ENCODE data around the gene PRPF31. TPM values are rescaled to one million over a fixed set of nuclear protein-coding genes. Genes with fewer than 3 reads are reported as not detected.

The PRPF31 gene
- total RNA-seq, 1 experiment from 2014 or later = 109 TPM

DNA sequence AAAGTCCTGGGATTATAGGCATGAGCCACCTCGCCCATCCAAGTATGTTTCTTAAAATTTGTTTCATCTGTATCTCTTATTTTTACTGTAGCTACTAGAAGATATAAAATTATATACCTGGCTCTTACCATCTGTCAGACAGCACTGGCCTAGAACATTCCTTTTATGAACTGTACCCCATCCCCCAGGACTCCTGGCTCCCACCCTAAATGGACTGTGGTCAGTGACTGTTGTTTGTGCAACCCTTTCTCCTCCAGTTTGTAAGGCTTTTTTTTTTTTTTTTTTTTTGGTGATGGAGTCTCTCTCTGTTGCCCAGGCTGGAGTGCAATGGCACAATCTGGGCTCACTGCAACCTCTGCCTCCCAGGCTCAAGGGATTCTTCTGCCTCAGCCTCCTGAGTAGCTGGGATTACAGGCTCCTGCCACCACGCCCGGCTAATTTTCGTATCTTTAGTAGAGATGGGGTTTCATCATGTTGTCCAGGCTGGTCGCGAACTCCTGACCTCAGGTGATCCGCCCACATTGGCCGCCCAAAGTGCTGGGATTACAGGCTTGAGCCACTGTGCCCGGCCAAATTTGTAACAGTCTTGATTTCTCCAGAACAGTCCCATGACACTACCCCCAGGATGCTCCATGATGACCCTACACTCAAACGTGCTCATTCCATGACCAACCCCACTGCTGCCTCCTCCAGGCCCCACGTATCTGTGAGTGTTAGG lies 10.4 kb upstream of the PRPF31 start:
- in situ Hi-C loops (cut with HindIII; ENCODE audit: low pct_unique_long_range_greater_than_20kb, low sequenced_read_pairs) = no loop called here
- DNase-seq (ENCODE audit: low read depth) = no peak

DNA sequence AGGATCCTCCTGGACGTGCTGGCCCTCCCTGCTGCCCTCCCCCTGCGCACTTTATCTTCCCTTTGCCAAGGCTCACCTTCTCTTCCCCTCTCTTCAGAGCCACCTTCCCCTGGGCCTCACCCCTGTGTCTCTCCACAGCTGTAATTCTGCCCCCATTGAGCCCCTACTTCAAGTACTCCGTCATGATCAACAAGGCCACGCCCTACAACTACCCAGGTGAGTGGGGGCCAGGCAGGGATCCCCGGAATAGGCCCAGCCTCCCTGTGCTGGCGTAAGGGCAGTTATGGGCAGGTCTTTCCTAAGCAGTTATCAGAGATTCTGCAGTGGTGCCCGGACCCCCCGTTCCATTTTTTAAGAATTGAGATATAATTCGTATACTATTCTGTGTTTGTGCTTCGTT lies 9.8 kb upstream of the PRPF31 start:
- no peak for DNase-seq (ENCODE audit: low read depth)
- in situ Hi-C loops (cut with HindIII; ENCODE audit: low pct_unique_long_range_greater_than_20kb, low sequenced_read_pairs) = no loop called here

DNA sequence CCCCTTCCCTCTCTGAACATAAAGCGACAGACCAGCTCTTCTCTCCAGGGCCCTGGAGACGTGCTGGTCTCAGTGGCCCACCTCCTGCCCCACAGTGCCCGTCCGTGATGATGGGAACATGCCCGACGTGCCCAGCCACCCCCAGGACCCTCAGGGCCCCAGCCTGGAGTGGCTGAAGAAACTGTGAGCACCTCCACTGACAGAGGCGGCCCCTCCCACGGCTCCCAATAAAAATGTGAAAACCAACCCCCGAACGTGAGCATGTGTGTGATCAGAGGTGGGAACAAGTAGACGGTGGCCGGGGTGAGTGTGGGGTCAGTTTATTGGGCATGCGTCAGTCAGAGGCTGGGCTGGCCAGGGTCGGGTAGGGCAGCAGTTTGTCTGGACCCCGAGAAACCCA lies 8.8 kb upstream of the PRPF31 start:
- in situ Hi-C loops (cut with HindIII; ENCODE audit: low pct_unique_long_range_greater_than_20kb, low sequenced_read_pairs) = no loop called here
- no peak for DNase-seq (ENCODE audit: low read depth)

DNA sequence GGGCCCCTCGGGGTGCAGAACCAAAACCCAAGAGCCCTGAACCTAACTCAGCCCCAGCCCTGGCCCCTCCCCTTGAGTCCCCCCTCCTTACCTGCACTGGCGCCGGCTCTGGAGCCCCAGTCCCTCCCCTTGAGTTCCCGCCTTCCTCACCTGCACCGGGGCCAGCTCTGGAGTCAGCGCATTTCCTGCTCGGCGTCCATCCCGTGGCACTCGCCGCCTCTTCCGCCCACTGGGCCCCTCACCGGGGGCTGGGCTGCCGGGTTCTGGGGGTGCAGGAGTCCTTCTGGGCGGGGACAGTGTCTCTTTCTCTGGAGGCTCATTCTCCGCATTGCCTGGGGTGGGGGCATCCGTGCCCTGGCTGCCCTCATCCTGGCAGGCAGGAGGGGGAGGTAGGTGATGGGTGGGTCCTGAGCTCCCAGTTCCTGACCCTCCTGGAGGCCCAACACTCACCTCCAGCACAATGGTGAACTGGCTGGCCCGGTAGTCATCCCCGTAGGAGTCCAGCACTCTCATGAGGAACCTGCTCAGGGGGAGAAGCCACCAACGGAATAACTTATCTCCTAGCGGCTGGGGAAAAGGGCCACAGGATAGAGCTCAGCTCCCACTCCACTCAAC lies 7.6 kb upstream of the PRPF31 start:
- DNase-seq (ENCODE audit: low read depth) = no peak
- in situ Hi-C loops (cut with HindIII; ENCODE audit: low pct_unique_long_range_greater_than_20kb, low sequenced_read_pairs) = no loop called here

DNA sequence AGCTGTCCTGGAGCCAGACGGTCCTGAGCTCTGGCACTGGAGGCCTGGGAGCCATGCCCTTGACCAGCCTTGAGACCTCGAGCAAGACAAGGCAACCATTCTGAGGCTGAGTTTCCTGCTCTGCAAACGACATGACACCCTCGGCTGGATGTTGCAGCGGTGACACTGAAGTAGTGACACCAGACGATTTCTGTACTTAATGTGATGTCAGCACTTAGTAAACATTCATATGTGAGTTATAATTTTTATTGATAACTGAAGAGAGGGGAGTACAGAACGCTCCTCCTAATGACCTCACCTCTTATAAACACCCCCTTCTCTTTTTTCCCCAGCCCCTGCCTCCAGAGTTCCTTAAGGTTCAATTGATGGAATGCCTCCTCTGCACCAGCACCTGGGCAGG lies 7.1 kb upstream of the PRPF31 start:
- in situ Hi-C loops (cut with HindIII; ENCODE audit: low pct_unique_long_range_greater_than_20kb, low sequenced_read_pairs) = no loop called here
- DNase-seq (ENCODE audit: low read depth) = no peak

DNA sequence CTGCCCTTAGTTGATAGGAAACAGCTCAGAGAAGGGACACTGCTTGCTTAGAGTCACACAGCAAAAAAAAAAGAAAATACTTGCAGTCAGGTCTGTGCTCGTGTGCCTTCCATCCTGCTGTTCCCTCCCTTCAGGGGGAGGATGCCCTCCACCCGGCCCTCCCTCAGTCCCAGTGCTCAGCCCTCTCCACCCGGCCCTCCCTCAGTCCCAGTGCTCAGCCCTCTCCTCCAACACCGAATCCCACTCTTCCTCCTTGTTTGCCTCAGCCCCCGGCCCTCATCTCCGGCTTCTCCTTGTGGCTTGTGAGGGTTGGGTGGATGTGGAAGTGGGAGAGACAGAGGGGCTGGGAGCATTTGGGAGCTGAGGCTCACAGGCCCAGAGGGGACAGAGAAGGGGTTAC lies 5.9 kb upstream of the PRPF31 start:
- no peak for DNase-seq (ENCODE audit: low read depth)
- in situ Hi-C loops (cut with HindIII; ENCODE audit: low pct_unique_long_range_greater_than_20kb, low sequenced_read_pairs) = no loop called here

DNA sequence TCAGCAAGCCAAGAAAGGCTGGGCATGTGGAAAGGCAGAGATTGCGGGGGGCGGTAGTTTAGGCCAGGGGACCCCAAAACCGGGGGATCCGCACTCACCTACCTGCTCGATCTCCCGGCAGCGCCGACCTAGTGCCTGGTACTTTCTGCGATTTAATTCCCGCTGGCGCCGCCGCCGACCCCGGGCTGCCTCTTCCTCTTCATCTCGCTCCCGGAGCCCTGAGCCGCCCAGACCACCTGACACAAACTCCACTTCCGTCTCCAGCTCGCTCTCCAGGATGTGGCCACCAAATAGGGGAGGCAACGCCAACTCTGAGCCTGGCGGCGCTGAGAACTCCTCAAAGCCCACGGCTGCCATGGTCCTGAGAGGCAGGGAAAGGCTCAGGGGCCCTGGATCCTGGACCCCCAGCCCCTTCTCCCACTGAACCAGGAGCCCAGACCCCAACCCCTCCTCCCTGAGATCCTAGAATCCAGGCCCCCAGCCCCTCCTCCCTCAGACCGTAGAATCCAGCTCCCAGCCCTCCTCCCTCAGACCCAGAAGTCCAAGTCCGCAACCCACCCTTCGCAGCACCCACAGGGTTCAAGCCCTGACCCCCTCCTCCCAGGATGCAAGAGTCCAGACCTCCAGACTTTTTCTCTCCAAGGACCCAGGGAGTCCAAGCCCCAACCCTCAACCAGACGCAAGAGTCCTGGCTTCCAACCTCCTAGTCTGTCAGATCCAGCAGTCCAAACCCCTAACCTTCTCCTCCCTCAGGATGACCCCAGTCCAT lies 1.0 kb upstream of the PRPF31 start:
- in situ Hi-C loops (cut with HindIII; ENCODE audit: low pct_unique_long_range_greater_than_20kb, low sequenced_read_pairs) = no loop called here
- DNase-seq (ENCODE audit: low read depth) = no peak

DNA sequence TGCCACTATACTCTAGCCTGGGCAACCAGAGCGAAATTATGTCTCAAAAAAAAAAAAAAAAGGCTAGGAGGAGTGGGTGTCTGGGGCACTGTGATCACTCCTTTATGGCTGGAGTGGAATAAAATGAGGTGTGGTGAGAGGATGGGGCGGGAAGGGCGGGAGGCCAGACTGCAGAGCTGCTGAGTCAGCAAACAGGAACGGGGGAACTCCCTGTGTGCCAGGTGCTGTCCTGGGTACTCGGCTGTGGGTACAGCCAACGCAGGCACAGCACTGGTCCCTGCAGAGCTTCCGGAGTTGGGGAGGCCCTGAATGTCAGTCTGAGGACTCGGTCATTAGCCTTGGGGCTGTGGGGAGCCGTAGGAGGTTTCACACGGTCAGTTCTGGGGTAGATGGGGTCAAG lies 5.7 kb downstream of the PRPF31 start:
- in situ Hi-C loops (cut with HindIII; ENCODE audit: low pct_unique_long_range_greater_than_20kb, low sequenced_read_pairs) = no loop called here
- DNase-seq (ENCODE audit: low read depth) = no peak

DNA sequence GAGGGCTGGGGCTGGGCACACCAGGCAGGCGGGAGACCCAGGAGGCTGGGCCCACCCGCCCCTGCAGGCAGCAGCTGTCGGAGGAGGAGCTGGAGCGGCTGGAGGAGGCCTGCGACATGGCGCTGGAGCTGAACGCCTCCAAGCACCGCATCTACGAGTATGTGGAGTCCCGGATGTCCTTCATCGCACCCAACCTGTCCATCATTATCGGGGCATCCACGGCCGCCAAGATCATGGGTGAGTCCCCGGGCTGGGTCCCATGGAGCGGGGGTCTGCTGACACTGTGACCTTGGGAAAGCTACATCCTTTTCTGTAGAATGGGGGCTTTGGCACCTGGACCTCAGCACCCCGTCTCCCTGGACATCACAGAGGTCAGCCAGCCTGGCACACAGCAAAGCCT lies 8.1 kb downstream of the PRPF31 start:
- no peak for DNase-seq (ENCODE audit: low read depth)
- in situ Hi-C loops (cut with HindIII; ENCODE audit: low pct_unique_long_range_greater_than_20kb, low sequenced_read_pairs) = no loop called here

DNA sequence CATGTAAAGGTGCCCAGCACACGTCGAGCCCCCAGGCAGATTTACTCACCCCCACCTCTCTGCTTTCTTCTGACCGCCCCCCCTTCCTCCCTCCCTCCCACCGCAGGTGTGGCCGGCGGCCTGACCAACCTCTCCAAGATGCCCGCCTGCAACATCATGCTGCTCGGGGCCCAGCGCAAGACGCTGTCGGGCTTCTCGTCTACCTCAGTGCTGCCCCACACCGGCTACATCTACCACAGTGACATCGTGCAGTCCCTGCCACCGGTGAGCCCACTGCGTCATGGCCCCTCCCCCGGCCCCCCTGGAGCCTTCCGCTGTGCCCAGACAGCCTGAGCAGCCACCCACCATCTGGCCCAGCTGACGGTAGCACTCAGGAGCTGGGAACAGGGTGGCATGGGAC lies 8.8 kb downstream of the PRPF31 start:
- in situ Hi-C loops (cut with HindIII; ENCODE audit: low pct_unique_long_range_greater_than_20kb, low sequenced_read_pairs) = no loop called here

DNA sequence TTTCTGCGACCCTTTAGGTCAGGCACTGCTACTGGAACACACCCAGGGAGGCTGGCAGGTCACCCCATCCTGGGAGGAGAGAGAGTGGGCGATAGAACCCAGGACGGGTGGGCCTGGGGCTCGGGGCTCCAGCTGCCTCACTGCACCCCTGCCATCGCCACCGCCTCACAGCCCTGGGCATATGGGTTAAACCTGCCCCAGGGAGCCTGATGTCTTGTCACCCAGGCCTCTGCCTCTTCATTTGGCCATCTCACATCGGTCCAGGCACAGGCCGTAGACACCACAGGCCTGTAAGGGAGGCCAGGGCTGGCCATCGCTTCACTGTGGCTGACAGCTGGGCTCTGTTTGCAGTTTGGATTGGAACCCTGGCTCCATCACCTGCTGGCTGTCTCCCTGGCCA lies 10.2 kb downstream of the PRPF31 start:
- in situ Hi-C loops (cut with HindIII; ENCODE audit: low pct_unique_long_range_greater_than_20kb, low sequenced_read_pairs) = no loop called here
- DNase-seq (ENCODE audit: low read depth) = no peak

More for the DNA sequence above, 8.8 kb downstream of the PRPF31 start:
- DNase-seq (ENCODE audit: low read depth) = no peak

DNA sequence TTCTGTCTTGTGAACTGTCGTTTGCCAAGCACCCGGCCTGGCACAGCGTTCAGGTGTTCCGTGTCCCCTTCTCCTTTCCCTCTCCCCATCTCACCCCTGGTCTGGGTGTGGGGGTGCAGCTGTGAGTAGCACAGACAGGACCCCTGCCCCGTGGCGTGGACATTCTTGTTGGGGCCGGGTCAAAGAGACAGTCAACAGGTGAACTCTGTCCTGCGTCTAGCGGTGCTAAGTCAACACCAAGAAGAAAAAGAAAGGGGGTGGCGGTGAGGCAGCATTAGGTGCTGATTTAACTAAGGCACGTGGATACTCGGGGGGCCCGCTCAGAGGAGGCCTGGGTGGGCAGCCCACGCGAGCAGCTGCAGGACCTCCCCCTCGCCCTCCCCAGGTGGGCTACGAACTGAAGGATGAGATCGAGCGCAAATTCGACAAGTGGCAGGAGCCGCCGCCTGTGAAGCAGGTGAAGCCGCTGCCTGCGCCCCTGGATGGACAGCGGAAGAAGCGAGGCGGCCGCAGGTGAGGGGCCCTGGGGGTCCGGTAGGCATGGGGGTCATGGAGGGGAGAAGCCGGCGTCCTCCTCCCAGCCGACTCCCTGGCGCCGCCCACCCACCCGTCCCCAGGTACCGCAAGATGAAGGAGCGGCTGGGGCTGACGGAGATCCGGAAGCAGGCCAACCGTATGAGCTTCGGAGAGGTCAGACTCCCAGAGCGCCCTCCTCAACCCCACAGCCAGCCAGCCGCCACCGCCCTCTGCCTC lies 12.3 kb downstream of the PRPF31 start:
- in situ Hi-C loops (cut with HindIII; ENCODE audit: low pct_unique_long_range_greater_than_20kb, low sequenced_read_pairs) = no loop called here
- DNase-seq (ENCODE audit: low read depth) = no peak

DNA sequence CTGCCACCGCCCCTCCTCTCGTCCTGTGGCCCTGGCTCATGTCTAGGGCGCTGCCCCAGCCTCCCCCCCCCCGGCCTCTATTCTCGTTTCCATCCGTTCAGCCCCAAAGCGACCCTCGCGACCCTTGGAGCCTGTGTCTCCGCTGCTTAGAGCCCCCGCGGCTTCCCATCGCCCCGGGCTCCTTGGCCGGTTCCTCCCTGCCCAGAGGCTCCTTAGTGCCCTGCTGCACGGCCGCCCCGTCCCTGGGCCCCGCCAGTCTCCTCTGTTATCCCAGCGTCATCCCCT lies 12.8 kb downstream of the PRPF31 start:
- no peak for DNase-seq (ENCODE audit: low read depth)
- in situ Hi-C loops (cut with HindIII; ENCODE audit: low pct_unique_long_range_greater_than_20kb, low sequenced_read_pairs) = no loop called here

DNA sequence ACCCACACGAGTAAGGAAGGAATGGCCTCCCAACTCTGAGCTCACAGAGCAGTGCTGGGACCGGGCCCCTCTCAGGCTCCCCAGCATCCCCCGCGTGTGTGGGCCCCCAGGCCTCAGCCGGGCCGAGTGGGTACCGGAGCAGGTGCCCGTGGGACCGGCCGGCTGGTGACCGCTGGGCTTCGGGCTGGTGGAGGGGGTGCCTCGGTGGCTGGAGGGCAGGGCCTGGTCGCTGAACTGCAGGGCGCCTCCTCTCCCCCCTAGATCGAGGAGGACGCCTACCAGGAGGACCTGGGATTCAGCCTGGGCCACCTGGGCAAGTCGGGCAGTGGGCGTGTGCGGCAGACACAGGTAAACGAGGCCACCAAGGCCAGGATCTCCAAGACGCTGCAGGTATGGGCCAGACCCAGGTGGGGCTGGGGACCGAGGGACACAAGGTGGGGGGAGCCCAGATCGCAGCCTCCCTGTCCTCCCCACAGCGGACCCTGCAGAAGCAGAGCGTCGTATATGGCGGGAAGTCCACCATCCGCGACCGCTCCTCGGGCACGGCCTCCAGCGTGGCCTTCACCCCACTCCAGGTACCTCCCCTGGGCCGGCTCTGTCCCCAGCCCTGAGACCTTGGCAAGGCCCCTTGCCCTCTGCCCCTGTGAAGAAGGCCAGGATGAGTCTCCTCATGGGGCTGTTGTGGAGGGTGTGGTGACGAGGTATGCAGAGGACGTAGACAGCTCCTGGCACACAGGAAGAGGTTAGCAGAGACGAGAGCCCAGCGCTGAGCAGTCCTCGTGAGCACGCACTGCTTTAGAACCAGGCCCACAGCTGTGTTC lies 13.5 kb downstream of the PRPF31 start:
- DNase-seq (ENCODE audit: low read depth) = no peak
- in situ Hi-C loops (cut with HindIII; ENCODE audit: low pct_unique_long_range_greater_than_20kb, low sequenced_read_pairs) = no loop called here

DNA sequence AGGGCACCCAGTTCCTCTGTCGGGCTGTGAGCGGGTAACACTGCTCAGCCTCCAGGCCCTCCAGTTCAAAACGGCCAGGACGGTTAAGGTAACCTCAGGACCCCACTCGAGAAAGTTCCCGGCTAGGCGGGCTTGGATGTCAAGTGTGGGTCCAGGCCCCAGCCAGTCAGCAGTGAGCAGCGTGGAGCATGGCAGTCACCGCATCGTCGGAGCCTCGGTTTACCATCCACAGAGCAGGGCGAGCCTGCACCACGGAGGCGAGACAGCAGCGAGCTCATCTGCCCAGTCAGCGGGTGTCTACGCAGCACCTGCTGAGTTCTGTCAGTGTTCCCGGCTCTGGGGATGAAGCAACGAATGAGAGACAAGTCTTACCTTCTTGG lies 14.1 kb downstream of the PRPF31 start:
- DNase-seq (ENCODE audit: low read depth) = no peak
- in situ Hi-C loops (cut with HindIII; ENCODE audit: low pct_unique_long_range_greater_than_20kb, low sequenced_read_pairs) = no loop called here

DNA sequence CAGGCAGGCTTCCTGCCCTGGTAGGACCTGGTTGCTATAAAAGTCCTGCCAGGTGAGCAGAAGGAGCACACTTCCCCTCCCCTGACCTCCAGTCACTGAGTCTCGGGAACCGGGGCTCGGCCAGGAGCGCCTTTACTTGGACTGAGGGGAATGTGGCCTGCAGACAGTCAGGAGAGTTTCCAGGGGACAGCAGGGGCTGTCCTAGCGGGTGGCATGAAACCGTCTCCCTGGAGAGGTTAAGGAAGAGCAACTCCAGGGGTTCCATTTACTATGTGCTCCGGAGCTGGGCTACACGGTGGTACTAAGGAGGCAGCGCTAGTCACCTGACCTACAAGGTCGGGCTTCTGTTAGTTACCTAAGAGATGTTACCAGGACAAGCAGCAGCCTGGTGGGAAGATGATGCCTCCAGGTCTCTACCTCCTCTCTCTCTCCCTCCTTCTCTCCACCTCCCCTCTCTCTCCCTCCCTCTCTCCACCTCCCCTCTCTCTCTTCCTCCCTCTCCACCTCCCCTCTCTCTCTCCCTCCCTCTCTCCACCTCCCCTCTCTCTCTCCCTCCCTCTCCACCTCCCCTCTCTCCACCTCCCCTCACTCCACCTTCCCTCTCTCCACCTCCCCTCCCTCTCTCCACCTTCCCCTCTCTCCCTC lies 17.9 kb downstream of the PRPF31 start:
- in situ Hi-C loops (cut with HindIII; ENCODE audit: low pct_unique_long_range_greater_than_20kb, low sequenced_read_pairs) = no loop called here
- peak; percentile 50 for DNase-seq (ENCODE audit: low read depth)

DNA sequence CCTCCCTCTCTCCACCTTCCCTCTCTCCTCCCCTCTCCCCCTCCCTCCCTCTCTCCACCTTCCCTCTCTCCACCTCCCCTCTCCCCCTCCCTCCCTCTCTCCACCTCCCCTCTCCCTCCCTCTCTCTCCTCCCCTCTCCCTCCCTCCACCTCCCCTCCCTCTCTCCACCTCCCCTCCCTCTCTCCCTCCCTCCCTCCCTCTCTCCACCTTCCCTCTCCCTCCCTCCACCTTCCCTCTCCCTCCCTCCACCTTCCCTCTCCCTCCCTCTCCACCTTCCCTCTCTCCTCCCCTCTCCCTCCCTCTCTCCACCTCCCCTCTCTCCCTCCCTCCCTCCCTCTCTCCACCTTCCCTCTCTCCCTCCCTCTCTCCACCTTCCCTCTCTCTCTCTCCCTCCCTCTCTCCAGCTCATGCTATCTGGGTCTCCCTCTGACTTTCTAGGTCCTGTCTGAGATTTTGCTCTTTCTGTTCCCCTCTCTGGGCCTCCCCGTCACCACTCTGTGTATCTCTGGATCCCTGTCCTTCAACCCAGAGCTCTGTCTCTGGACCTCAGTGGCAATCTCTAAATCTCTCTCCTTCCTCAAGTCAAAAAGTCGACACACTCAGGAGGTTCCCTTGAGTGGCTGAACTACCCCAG lies 18.5 kb downstream of the PRPF31 start:
- in situ Hi-C loops (cut with HindIII; ENCODE audit: low pct_unique_long_range_greater_than_20kb, low sequenced_read_pairs) = no loop called here
- DNase-seq (ENCODE audit: low read depth) = no peak
